A549 (cell line): ENCODE data around the gene CSTF3. TPM values are rescaled to one million over a fixed set of nuclear protein-coding genes. Genes with fewer than 3 reads are reported as not detected.

ENCODE experiments used
- ATAC-seq, 2 experiments: fragments of 200-7000 bp in 1 of 2; fragments of >200 bp in 1 of 2; cut with Nextera tagmentation in 1 of 2; cut with Tn5 transposase in 1 of 2; 3 replicates each; pipeline versions ENCODE4 v1.8.0 to v1.9.1; 2018 to 2020; ENCODE audit warnings: mild to moderate bottlenecking in 1 of 2, moderate library complexity in 1 of 2
- CTCF ChIA-PET: fragments of 300-600 bp; sonication (Branson Sonifier 250); formaldehyde crosslinking; extraction: SDS; loops from one replicate; lab custom pipeline; 2021; ENCODE audit warnings: antibody characterized with exemption, inconsistent platforms; lab: Yijun Ruan, JAX
- POLR2A ChIA-PET: fragments of 350-600 bp; formaldehyde crosslinking; extraction: SDS; loops from one replicate; lab custom pipeline; 2021; ENCODE audit warnings: antibody characterized with exemption, inconsistent platforms; lab: Yijun Ruan, JAX
- DNase-seq, 2 experiments: peaks; one replicate each; pipeline versions ENCODE4 v3.0.0 to v3.0.0-alpha.2; 2011 to 2016; ENCODE audit warnings: low read depth in 1 of 2, low spot score in 1 of 2
- FAIRE-seq: peaks from 2 replicates; lab custom pipeline; 2011; peaks lifted over from hg19 to GRCh38; lab: Jason Lieb, UNC
- H3K27ac ChIP-seq, 2 experiments: fragments of >200 bp; sonication (Bioruptor Twin); formaldehyde crosslinking; 3 replicates each; pipeline ENCODE4 v1.5.1; 2016 to 2017
- H3K4me1 ChIP-seq: fragments of >200 bp; sonication (Bioruptor Twin); formaldehyde crosslinking; 3 replicates; pipeline ENCODE4 v1.6.1; 2016
- H3K4me2 ChIP-seq: fragments of >200 bp; sonication (Bioruptor Twin); formaldehyde crosslinking; 3 replicates; pipeline ENCODE4 v1.6.1; 2016
- H3K4me3 ChIP-seq: fragments of >200 bp; sonication (Bioruptor Twin); formaldehyde crosslinking; 3 replicates; pipeline ENCODE4 v1.5.1; 2016
- H3K9me3 ChIP-seq: fragments of >200 bp; sonication (Bioruptor Twin); formaldehyde crosslinking; 3 replicates; pipeline ENCODE4 v1.6.1; 2016
- CBX2 ChIP-seq: fragments of 200-600 bp; sonication (generic); IDR thresholded peaks from 2 replicates; pipeline ENCODE4 v1.6.1; 2016; ENCODE audit warnings: low read depth, mild to moderate bottlenecking, borderline replicate concordance
- CBX8 ChIP-seq: fragments of 200-600 bp; sonication (generic); IDR thresholded peaks from 2 replicates; pipeline ENCODE4 v1.6.1; 2016
- JUN ChIP-seq, 2 experiments: fragments of >200 bp; sonication (Bioruptor Twin); formaldehyde crosslinking; IDR thresholded peaks; 2 replicates in 1 of 2; 3 replicates in 1 of 2; pipeline ENCODE4 v1.6.1; 2016 to 2017
- MYC ChIP-seq: IDR thresholded peaks from 2 replicates; pipeline ENCODE4 v1.6.1; 2012; ENCODE audit warnings: mild to moderate bottlenecking, inconsistent platforms, low read length, improper control_type of control experiment, borderline replicate concordance
- NFE2L2 ChIP-seq: fragments of 150-350 bp; conservative IDR thresholded peaks from 2 replicates; pipeline ENCODE4 v1.6.1; 2014; ENCODE audit warnings: low read length
- PHF8 ChIP-seq: fragments of 200-600 bp; sonication (generic); IDR thresholded peaks from 2 replicates; pipeline ENCODE4 v1.6.1; 2016; ENCODE audit warnings: low read depth, mild to moderate bottlenecking, antibody characterized with exemption, moderate library complexity, borderline replicate concordance
- POLR2A ChIP-seq: IDR thresholded peaks from 2 replicates; pipeline ENCODE4 v1.6.1; 2012; ENCODE audit warnings: mild to moderate bottlenecking, low read length
- POLR2AphosphoS2 ChIP-seq: conservative IDR thresholded peaks from 2 replicates; pipeline ENCODE4 v1.6.1; 2012; ENCODE audit warnings: low read length, improper control_type of control experiment, inconsistent platforms
- RFX5 ChIP-seq: fragments of 450-650 bp; IDR thresholded peaks from 2 replicates; pipeline ENCODE4 v1.7.1; 2014; ENCODE audit warnings: antibody characterized with exemption, mild to moderate bottlenecking, moderate library complexity
- ZNF302 ChIP-seq: fragments of 250-450 bp; sonication (Bioruptor Pico); IDR thresholded peaks from 2 replicates; pipeline ENCODE4 v1.9.0; 2021; ENCODE audit warnings: inconsistent platforms, mild to moderate bottlenecking, moderate library complexity
- WGBS: methylation state at CpG from one replicate; pipeline ENCODE4 v1.1.6; 2017; ENCODE audit errors: missing lambda C conversion rate; 5-methylcytosine and 5-hydroxymethylcytosine counted together
- polyA plus RNA-seq, 4 experiments: library from polyadenylated mRNA; depleted of rRNA in 3 of 4; stranded (reverse); fragments of >200 nt; fragmentation: RNase III in 1 of 4; extraction: RNeasy Plus Mini Kit Qiagen cat#74134 plus additional on column Dnase treatment in 1 of 4; gene quantifications; 2 replicates in 3 of 4; 3 replicates in 1 of 4; pipeline ENCODE4 v1.2.3, GENCODE V29; 2011 to 2017
- small RNA-seq, 6 experiments: library from RNA; depleted of rRNA; stranded (forward); fragments of <200 nt; gene quantifications; one replicate each; pipeline ENCODE3, GENCODE V24; 2012
- TF ChIP-seq, protein P1 (sequence below): IDR thresholded peaks from 2 replicates; pipeline ENCODE4 v1.6.1; 2012
- TF ChIP-seq, protein P2 (sequence below): fragments of >200 bp; sonication (Bioruptor Twin); formaldehyde crosslinking; IDR thresholded peaks from 3 replicates; pipeline ENCODE4 v1.6.1; 2016
- TF ChIP-seq, protein P3 (sequence below): fragments of 250-450 bp; sonication (Bioruptor Pico); IDR thresholded peaks from 2 replicates; pipeline ENCODE4 v1.5.0; 2021; ENCODE audit warnings: mild to moderate bottlenecking, moderate library complexity, borderline replicate concordance
- TF ChIP-seq, protein P4 (sequence below): fragments of >200 bp; sonication (Bioruptor Twin); formaldehyde crosslinking; IDR thresholded peaks from 2 replicates; pipeline ENCODE4 v1.6.1; 2016
- TF ChIP-seq, protein P5 (sequence below): IDR thresholded peaks from 2 replicates; pipeline ENCODE4 v1.6.1; 2012
- TF ChIP-seq, protein P6 (sequence below): IDR thresholded peaks from 2 replicates; pipeline ENCODE4 v1.6.1; 2012; ENCODE audit warnings: low read depth, borderline replicate concordance

The CSTF3 gene
- polyA plus RNA-seq, 2 of the 4 experiments (the other 2 are of a cell fraction), result 53.2 to 53.9 TPM

DNA sequence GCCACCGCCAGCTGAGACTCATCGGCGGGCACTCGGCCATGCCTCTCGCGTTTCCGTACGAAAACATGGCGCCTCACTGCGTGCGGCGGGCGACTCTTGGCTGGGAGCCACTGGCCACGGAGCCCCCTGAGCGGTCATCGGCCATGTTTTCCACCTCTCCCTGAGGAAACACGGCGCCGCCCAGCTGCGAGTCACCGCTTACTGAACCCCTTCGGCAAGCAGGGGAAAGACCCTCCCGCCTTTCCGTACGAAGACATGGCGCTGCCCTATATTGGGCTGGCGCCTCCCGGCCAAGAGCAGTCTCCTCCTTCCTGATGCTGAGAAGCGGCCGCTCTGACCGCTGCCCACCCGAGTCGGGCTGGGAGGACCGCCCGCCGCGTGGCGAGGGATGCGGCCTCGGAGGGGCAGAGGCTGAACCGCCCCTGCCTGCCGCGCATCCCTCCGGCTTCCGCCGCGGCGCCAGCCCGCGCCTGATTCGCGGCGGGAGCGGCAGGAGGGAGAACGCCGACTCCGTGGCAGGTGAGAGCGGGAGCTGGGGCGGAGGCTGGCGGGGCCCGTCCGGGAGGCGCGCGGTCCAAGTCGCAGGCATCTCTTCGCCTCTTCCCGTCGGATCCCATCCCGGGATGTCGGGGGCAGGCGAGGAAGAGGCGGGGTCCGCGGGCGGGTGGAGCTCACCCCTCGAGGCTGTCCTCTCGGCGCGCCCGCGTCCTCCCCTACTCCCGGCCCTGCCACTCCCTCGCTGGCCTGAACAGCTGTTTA lies 121.8 kb downstream of the CSTF3 start, which contains the start of gene TCP11L1 (continued):
- TF ChIP-seq, protein P1, sequence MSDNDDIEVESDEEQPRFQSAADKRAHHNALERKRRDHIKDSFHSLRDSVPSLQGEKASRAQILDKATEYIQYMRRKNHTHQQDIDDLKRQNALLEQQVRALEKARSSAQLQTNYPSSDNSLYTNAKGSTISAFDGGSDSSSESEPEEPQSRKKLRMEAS, result peak; percentile 65
- TF ChIP-seq MYC (peak; percentile 26; the same call in 1 of the 2 replicates), RFX5 (no peak), POLR2A (peak; percentile 52), JUN (IDR thresholded peaks at IDR 0.05) (peak; percentile 73 to 78), POLR2AphosphoS2 (0 out of 2 replicates have a peak, but pooled peaks have one; percentile 43), PHF8 (peak; percentile 84)
- TF ChIP-seq, protein P2, sequence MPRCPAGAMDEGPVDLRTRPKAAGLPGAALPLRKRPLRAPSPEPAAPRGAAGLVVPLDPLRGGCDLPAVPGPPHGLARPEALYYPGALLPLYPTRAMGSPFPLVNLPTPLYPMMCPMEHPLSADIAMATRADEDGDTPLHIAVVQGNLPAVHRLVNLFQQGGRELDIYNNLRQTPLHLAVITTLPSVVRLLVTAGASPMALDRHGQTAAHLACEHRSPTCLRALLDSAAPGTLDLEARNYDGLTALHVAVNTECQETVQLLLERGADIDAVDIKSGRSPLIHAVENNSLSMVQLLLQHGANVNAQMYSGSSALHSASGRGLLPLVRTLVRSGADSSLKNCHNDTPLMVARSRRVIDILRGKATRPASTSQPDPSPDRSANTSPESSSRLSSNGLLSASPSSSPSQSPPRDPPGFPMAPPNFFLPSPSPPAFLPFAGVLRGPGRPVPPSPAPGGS, result peak; percentile 72; the same call in 2 of the 3 replicates
- TF ChIP-seq, protein P3, sequence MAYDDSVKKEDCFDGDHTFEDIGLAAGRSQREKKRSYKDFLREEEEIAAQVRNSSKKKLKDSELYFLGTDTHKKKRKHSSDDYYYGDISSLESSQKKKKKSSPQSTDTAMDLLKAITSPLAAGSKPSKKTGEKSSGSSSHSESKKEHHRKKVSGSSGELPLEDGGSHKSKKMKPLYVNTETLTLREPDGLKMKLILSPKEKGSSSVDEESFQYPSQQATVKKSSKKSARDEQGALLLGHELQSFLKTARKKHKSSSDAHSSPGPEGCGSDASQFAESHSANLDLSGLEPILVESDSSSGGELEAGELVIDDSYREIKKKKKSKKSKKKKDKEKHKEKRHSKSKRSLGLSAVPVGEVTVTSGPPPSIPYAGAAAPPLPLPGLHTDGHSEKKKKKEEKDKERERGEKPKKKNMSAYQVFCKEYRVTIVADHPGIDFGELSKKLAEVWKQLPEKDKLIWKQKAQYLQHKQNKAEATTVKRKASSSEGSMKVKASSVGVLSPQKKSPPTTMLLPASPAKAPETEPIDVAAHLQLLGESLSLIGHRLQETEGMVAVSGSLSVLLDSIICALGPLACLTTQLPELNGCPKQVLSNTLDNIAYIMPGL, result no peak

DNA sequence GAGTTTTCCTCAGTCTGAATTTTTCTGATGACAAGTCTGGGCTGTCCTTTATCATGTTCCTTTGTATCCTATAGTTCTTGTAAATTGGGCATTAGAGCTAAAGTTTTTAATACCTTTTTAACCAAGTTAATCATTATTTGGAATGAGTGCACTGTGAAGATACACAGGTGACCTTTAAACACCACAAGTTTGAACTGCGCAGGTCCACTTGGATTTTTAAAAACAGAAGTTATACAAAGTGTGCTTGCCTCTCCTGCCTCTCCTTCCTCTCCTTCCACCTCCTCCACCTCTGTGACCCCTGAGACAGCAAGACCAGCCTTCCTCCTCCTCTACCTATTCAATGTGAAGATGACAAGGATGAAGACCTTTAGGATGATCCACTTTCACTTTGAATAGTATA lies 126.3 kb downstream of the CSTF3 start:
- FAIRE-seq, result no peak

More for the DNA sequence above, 126.3 kb downstream of the CSTF3 start:
- 0 out of 6 replicates have a peak overlapping the region, but pooled peaks of 1 of the 2 experiments have one; percentile 8 for H3K27ac ChIP-seq
- no peak overlapping the region for H3K4me3 ChIP-seq
- peak overlapping the region; percentile 16; the same call in 2 of the 3 replicates for H3K4me2 ChIP-seq
- ChIA-PET POLR2A (no interaction called here), CTCF (interaction anchor here (1.0 to 1.2 kb wide), 3 partner anchors 11 to 40 kb away, joined by 3 read pairs; no protein-coding TSS in a partner anchor)
- DNase-seq (no peak), ATAC-seq (no peak)
- WGBS, result 35% methylated on average over 1 of the region's 1 CpG
- no peaks in the 10 kb centered on the region for H3K9me3 ChIP-seq
- TF ChIP-seq NFE2L2 (no peak), CBX8 (no peak), POLR2AphosphoS2 (no peak), ZNF302 (no peak), CBX2 (no peak)
- TF ChIP-seq, protein P4, sequence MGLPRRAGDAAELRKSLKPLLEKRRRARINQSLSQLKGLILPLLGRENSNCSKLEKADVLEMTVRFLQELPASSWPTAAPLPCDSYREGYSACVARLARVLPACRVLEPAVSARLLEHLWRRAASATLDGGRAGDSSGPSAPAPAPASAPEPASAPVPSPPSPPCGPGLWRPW, result no peak
- TF ChIP-seq, protein P5, sequence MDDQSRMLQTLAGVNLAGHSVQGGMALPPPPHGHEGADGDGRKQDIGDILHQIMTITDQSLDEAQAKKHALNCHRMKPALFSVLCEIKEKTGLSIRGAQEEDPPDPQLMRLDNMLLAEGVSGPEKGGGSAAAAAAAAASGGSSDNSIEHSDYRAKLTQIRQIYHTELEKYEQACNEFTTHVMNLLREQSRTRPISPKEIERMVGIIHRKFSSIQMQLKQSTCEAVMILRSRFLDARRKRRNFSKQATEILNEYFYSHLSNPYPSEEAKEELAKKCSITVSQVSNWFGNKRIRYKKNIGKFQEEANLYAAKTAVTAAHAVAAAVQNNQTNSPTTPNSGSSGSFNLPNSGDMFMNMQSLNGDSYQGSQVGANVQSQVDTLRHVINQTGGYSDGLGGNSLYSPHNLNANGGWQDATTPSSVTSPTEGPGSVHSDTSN, result no peak
- TF ChIP-seq, protein P6, sequence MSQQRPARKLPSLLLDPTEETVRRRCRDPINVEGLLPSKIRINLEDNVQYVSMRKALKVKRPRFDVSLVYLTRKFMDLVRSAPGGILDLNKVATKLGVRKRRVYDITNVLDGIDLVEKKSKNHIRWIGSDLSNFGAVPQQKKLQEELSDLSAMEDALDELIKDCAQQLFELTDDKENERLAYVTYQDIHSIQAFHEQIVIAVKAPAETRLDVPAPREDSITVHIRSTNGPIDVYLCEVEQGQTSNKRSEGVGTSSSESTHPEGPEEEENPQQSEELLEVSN, result no peak
- TF ChIP-seq, all 56 proteins: peak for 0
- H3K4me1 ChIP-seq, result peaks cover 6% of the 10 kb centered on the region; the same call in 2 of the 3 replicates

Small RNAs within 50 kb of the gene (small RNA-seq; reads per million reads assigned to genes)
- gene RF00019, result 0 reads per million in 6 experiments

Other genes with a start within 250 kb of the CSTF3 start
- gene DEPDC7, start 145.6 kb downstream of the CSTF3 start, polyA plus RNA-seq (2011; rRNA removed), result 15.2 and 16.6 TPM in 2 replicates
- 15.1 to 15.3 TPM (median 15.2 TPM) in 3 replicates for gene DEPDC7, start 145.6 kb downstream of the CSTF3 start, polyA plus RNA-seq (2017; fragmentation: RNase III; extraction: RNeasy Plus Mini Kit Qiagen cat#74134 plus additional on column Dnase treatment)
- gene TCP11L1, start 121.9 kb downstream of the CSTF3 start, polyA plus RNA-seq (2011; rRNA removed), result 42.1 and 43.0 TPM in 2 replicates
- 23.7 to 30.3 TPM (median 27.7 TPM) in 3 replicates for gene TCP11L1, start 121.9 kb downstream of the CSTF3 start, polyA plus RNA-seq (2017; fragmentation: RNase III; extraction: RNeasy Plus Mini Kit Qiagen cat#74134 plus additional on column Dnase treatment)
- gene HIPK3, start 95.9 kb upstream of the CSTF3 start, polyA plus RNA-seq (2011; rRNA removed), result 31.6 and 37.5 TPM in 2 replicates
- 12.7 to 15.7 TPM (median 15.1 TPM) in 3 replicates for gene HIPK3, start 95.9 kb upstream of the CSTF3 start, polyA plus RNA-seq (2017; fragmentation: RNase III; extraction: RNeasy Plus Mini Kit Qiagen cat#74134 plus additional on column Dnase treatment)
- gene KIAA1549L, start 214.6 kb upstream of the CSTF3 start, polyA plus RNA-seq (2011; rRNA removed), result 4.5 and 7.0 TPM in 2 replicates
- 4.6 to 5.1 TPM (median 4.6 TPM) in 3 replicates for gene KIAA1549L, start 214.6 kb upstream of the CSTF3 start, polyA plus RNA-seq (2017; fragmentation: RNase III; extraction: RNeasy Plus Mini Kit Qiagen cat#74134 plus additional on column Dnase treatment)